ENCODE results near the gene MMP3. TPM values are rescaled to one million over a fixed set of nuclear protein-coding genes. Genes with fewer than 3 reads are reported as not detected.

Gene MMP3
- total RNA-seq, 1 donor from 2014 or later = not detected

Other genes with a start within 250 kb of the MMP3 start
- not detected in 2 replicates for gene MMP20, start 218.3 kb downstream of the MMP3 start, total RNA-seq
- gene MMP27, start 137.8 kb downstream of the MMP3 start, total RNA-seq = not detected in 2 replicates
- gene MMP8, start 118.7 kb downstream of the MMP3 start, total RNA-seq = not detected in 2 replicates
- gene MMP10, start 63.0 kb downstream of the MMP3 start, total RNA-seq = 1.1 and 1.2 TPM in 2 replicates
- gene MMP1, start 45.4 kb downstream of the MMP3 start, total RNA-seq = 0.38 and 0.64 TPM in 2 replicates
- not detected in 2 replicates for gene MMP12, start 31.4 kb upstream of the MMP3 start, total RNA-seq
- gene MMP13, start 112.1 kb upstream of the MMP3 start, total RNA-seq = 1.2 and 3.9 TPM in 2 replicates
- 63.9 and 67.7 TPM in 2 replicates for gene DCUN1D5, start 248.6 kb upstream of the MMP3 start, total RNA-seq